CD4-positive, alpha-beta T cell (primary cell): Measurements from ENCODE around the gene ZNF155. TPM values are rescaled to one million over a fixed set of nuclear protein-coding genes. Genes with fewer than 3 reads are reported as not detected.

Source experiments
- ATAC-seq: fragments of 200-7000 bp; cut with Tn5 transposase; one replicate; pipeline ENCODE4 v1.10.0; 2022; ENCODE audit warnings: mild to moderate bottlenecking; ENCODE audit not compliant: poor library complexity
- CTCF ChIA-PET: fragments of 350-600 bp; sonication (Branson Sonifier 250); formaldehyde crosslinking; loops from one replicate; lab custom pipeline; 2021; ENCODE audit warnings: antibody characterized with exemption, inconsistent platforms; lab: Charles Lee
- POLR2A ChIA-PET: fragments of 350-600 bp; sonication (Branson Sonifier 250); formaldehyde crosslinking; loops from one replicate; lab custom pipeline; 2021; ENCODE audit warnings: antibody characterized with exemption, inconsistent platforms; lab: Charles Lee
- DNase-seq, 14 experiments: peaks; one replicate each; pipeline ENCODE4 v3.0.0-alpha.2; 2013 to 2020; ENCODE audit warnings: mixed read lengths in 2 of 14
- H3K27ac ChIP-seq, 2 donors: one replicate each; pipeline versions ENCODE4 v1.5.1 to v1.7.0; 2013; ENCODE audit warnings: low read length in 2 of 2, low read depth in 1 of 2, mild to moderate bottlenecking in 1 of 2
- H3K27me3 ChIP-seq, 2 experiments: 1 replicate in 1 of 2; 2 replicates in 1 of 2; pipeline versions ENCODE4 v1.6.1 to v1.7.0; 2013; ENCODE audit warnings: low read length in 2 of 2, control low read depth in 1 of 2, mild to moderate bottlenecking in 1 of 2, moderate library complexity in 1 of 2; ENCODE audit not compliant: insufficient read depth in 2 of 2, control insufficient read depth in 1 of 2
- H3K36me3 ChIP-seq: one replicate; pipeline ENCODE4 v1.6.1; 2013; ENCODE audit warnings: low read length, control low read depth; ENCODE audit not compliant: insufficient read depth
- H3K4me1 ChIP-seq: one replicate; pipeline ENCODE4 v1.6.1; 2013; ENCODE audit warnings: low read length, control low read depth; ENCODE audit not compliant: insufficient read depth
- H3K4me3 ChIP-seq: one replicate; pipeline ENCODE4 v1.5.1; 2013; ENCODE audit warnings: mild to moderate bottlenecking, low read length, moderate library complexity
- H3K9me3 ChIP-seq, 2 experiments: 1 replicate in 1 of 2; 2 replicates in 1 of 2; pipeline versions ENCODE4 v1.6.1 to v1.7.0; 2013; ENCODE audit warnings: low read length in 2 of 2, mild to moderate bottlenecking in 2 of 2, control low read depth in 1 of 2, moderate library complexity in 1 of 2; ENCODE audit not compliant: control insufficient read depth in 1 of 2, insufficient read depth in 1 of 2
- H3K27ac Mint-ChIP-seq: one replicate; pipeline ENCODE4 v1.8.0; 2020; ENCODE audit warnings: mixed read lengths
- H3K27me3 Mint-ChIP-seq: one replicate; pipeline ENCODE4 v1.8.0; 2021; ENCODE audit warnings: mixed read lengths
- H3K36me3 Mint-ChIP-seq: one replicate; pipeline ENCODE4 v1.8.0; 2021; ENCODE audit warnings: low read depth, mixed read lengths
- H3K4me1 Mint-ChIP-seq: one replicate; pipeline ENCODE4 v1.8.0; 2021; ENCODE audit warnings: low read depth, mixed read lengths
- H3K4me3 Mint-ChIP-seq: one replicate; pipeline ENCODE4 v1.8.0; 2020; ENCODE audit warnings: mild to moderate bottlenecking, mixed read lengths
- H3K9me3 Mint-ChIP-seq: one replicate; pipeline ENCODE4 v1.8.0; 2020; ENCODE audit warnings: mixed read lengths
- intact Hi-C, 2 experiments: fragments of 100-400 bp; cut with DNase I in 1 of 2; cut with micrococcal nuclease in 1 of 2; formaldehyde crosslinking; loops; one replicate each; pipeline versions ENCODE4 v1.15.1 to v1.9.0; 2023 to 2025; cut with DNase I, micrococcal nuclease
- total RNA-seq, 174 experiments: library from RNA in 2 of 174; stranded (reverse) in 2 of 174; gene quantifications; one replicate each; pipeline ENCODE4 v1.2.3 and lab custom pipeline; 2021 to 2026
- TF ChIP-seq, protein P1 (sequence below): fragments of 200-600 bp; IDR thresholded peaks from one replicate; pipeline ENCODE4 v1.8.0; 2022; ENCODE audit warnings: antibody characterized with exemption, mild to moderate bottlenecking

Gene ZNF155
- total RNA-seq, 2 experiments from 2014 or later = 3.5 to 4.0 TPM

DNA sequence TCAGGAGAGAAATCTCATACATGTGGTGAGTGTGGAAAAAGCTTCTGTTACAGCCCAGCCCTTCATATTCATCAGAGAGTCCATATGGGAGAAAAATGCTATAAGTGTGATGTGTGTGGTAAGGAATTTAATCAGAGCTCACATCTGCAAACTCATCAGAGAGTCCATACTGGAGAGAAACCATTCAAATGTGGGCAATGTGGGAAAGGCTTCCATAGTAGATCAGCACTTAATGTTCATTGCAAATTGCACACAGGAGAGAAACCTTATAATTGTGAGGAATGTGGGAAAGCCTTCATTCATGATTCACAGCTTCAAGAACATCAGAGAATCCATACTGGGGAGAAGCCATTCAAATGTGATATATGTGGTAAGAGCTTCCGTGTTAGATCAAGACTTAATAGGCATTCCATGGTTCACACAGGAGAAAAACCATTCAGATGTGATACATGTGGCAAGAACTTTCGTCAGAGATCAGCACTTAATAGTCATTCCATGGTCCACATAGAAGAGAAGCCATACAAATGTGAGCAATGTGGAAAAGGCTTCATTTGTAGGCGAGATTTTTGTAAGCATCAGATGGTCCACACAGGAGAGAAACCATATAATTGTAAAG lies 17.8 kb upstream of the ZNF155 start:
- Mint-ChIP-seq H3K27me3 (no peaks in the 10 kb centered on the region), H3K36me3 (peaks cover 83% of the 10 kb centered on the region), H3K4me1 (no peaks in the 10 kb centered on the region), H3K4me3 (no peak overlapping the region), H3K27ac (no peak overlapping the region), H3K9me3 (peaks cover 31% of the 10 kb centered on the region)
- ChIA-PET CTCF (no interaction called here), POLR2A (no interaction called here)
- TF ChIP-seq, protein P1, sequence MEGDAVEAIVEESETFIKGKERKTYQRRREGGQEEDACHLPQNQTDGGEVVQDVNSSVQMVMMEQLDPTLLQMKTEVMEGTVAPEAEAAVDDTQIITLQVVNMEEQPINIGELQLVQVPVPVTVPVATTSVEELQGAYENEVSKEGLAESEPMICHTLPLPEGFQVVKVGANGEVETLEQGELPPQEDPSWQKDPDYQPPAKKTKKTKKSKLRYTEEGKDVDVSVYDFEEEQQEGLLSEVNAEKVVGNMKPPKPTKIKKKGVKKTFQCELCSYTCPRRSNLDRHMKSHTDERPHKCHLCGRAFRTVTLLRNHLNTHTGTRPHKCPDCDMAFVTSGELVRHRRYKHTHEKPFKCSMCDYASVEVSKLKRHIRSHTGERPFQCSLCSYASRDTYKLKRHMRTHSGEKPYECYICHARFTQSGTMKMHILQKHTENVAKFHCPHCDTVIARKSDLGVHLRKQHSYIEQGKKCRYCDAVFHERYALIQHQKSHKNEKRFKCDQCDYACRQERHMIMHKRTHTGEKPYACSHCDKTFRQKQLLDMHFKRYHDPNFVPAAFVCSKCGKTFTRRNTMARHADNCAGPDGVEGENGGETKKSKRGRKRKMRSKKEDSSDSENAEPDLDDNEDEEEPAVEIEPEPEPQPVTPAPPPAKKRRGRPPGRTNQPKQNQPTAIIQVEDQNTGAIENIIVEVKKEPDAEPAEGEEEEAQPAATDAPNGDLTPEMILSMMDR = no peak
- intact Hi-C loops = no loop called here
- Histone ChIP-seq H3K27me3 (no peaks in the 10 kb centered on the region), H3K4me3 (no peak overlapping the region), H3K9me3 (peaks cover 31 to 71% of the 10 kb centered on the region in 2 experiments), H3K27ac (no peak overlapping the region), H3K4me1 (no peaks in the 10 kb centered on the region), H3K36me3 (peaks cover 14% of the 10 kb centered on the region)
- no peak for DNase-seq
- no peak for ATAC-seq

DNA sequence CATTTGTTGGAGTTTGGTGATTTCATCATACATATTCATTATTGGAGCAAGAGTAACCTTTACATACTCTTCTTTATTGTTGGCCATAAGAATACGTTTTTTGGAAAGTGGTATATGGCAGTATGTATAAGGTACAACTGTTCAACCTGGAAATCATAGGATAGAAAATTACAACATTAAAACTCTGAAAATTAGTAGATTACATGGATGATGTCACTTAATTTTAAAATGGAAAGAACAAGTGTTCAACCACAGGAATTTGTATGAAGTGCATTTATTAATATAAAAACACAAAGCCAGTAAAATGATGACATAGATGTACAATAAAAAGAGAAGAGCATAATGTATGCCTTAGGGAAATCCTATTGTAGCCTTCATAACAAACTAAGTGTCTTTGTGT lies 7.3 kb upstream of the ZNF155 start:
- peaks cover 11 to 30% of the 10 kb centered on the region in 2 experiments for H3K9me3 ChIP-seq
- no peak overlapping the region for H3K27ac ChIP-seq
- TF ChIP-seq, protein P1 = no peak
- Mint-ChIP-seq H3K36me3 (peaks cover 20% of the 10 kb centered on the region), H3K9me3 (peaks cover 15% of the 10 kb centered on the region), H3K27ac (no peak overlapping the region), H3K27me3 (no peaks in the 10 kb centered on the region), H3K4me1 (no peaks in the 10 kb centered on the region), H3K4me3 (no peak overlapping the region)
- intact Hi-C loops = no loop called here
- H3K36me3 ChIP-seq = no peaks in the 10 kb centered on the region
- ChIA-PET POLR2A (no interaction called here), CTCF (no interaction called here)
- ATAC-seq (no peak), DNase-seq (no peak)
- no peaks in the 10 kb centered on the region for H3K4me1 ChIP-seq
- H3K27me3 ChIP-seq = no peaks in the 10 kb centered on the region
- H3K4me3 ChIP-seq = no peak overlapping the region

DNA sequence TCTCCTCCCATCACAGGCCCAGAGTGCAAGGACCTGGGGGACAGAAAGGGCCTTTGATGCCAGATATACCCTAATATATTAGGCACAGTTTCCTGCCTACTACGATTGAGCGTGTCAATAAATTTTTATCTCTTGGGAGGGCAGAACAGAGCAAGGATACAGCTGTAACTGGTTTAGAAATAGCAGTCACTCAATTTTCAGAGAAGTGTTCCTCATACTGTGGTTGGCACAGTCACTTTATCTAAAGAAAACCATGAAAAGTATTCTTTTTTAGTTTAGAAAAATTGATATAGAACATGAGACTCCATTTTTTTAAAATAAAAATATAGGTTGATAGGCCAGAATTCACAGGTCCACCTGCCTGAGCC lies 460 bp upstream of the ZNF155 start:
- Histone ChIP-seq H3K9me3 (peaks cover 0 to 6% of the 10 kb centered on the region in 2 experiments), H3K36me3 (peaks cover 2% of the 10 kb centered on the region), H3K27ac (no peak overlapping the region), H3K27me3 (no peaks in the 10 kb centered on the region), H3K4me1 (peaks cover 16% of the 10 kb centered on the region), H3K4me3 (peak overlapping the region; percentile 85)
- Mint-ChIP-seq H3K27me3 (no peaks in the 10 kb centered on the region), H3K4me1 (peaks cover 19% of the 10 kb centered on the region), H3K27ac (peak overlapping the region; percentile 18), H3K36me3 (peaks cover 29% of the 10 kb centered on the region), H3K4me3 (peak overlapping the region; percentile 97), H3K9me3 (no peaks in the 10 kb centered on the region)
- DNase-seq = no peak
- ATAC-seq = peak; percentile 8
- ChIA-PET CTCF (no interaction called here), POLR2A (no interaction called here)
- TF ChIP-seq, protein P1 = no peak
- intact Hi-C loops = loop anchor here in 1 of 2 experiments (1.0 to 5.0 kb wide), 4 partner anchors 48 to 519 kb away; partner anchors contain the start of genes ZNF180, ZNF224, ZNF284 and ZNF45
